OCI-LY7 (cell line): ENCODE data around the gene ARHGAP26. TPM values are rescaled to one million over a fixed set of nuclear protein-coding genes. Genes with fewer than 3 reads are reported as not detected.

Experiments used
- BruUV-seq: library from RNA; stranded (reverse); fragments of 400-500 nt; replicated peaks from 2 replicates; lab custom pipeline; 2021; lab: Mats Ljungman, UMichigan
- CTCF ChIA-PET: fragments of 300-600 bp; sonication (Branson Sonifier 250); formaldehyde crosslinking; loops from one replicate; lab custom pipeline; 2022; ENCODE audit warnings: antibody characterized with exemption; ENCODE audit not compliant: unreplicated experiment; lab: Charles Lee
- POLR2A ChIA-PET: fragments of 300-600 bp; sonication (Branson Sonifier 250); formaldehyde crosslinking; loops from one replicate; lab custom pipeline; 2022; ENCODE audit warnings: antibody characterized with exemption; lab: Charles Lee
- DNase-seq: peaks from one replicate; pipeline ENCODE4 v3.0.0-alpha.2; 2015; ENCODE audit warnings: low spot score
- H2AFZ ChIP-seq: fragments of 200-600 bp; sonication (generic), shearing (Covaris generic); 2 replicates; pipeline ENCODE4 v1.6.1; 2014; ENCODE audit warnings: mild to moderate bottlenecking, antibody characterized with exemption, low read length, moderate library complexity
- H3K27ac ChIP-seq: fragments of 200-600 bp; sonication (generic); 2 replicates; pipeline ENCODE4 v1.5.1; 2014; ENCODE audit warnings: mixed run types, low read depth, mild to moderate bottlenecking, moderate library complexity, low read length, inconsistent platforms; ENCODE audit not compliant: poor library complexity, severe bottlenecking
- H3K36me3 ChIP-seq: fragments of 200-600 bp; sonication (generic); 2 replicates; pipeline ENCODE4 v1.6.1; 2014; ENCODE audit warnings: mild to moderate bottlenecking, antibody characterized with exemption, low read length, moderate library complexity, mixed read lengths; ENCODE audit not compliant: insufficient read depth
- H3K4me1 ChIP-seq: fragments of 200-600 bp; sonication (generic); 2 replicates; pipeline ENCODE4 v1.5.1; 2014; ENCODE audit warnings: mild to moderate bottlenecking, low read length; ENCODE audit not compliant: insufficient read depth, poor library complexity, severe bottlenecking
- H3K4me2 ChIP-seq: fragments of 200-600 bp; sonication (generic); 2 replicates; pipeline ENCODE4 v1.6.1; 2014; ENCODE audit warnings: mild to moderate bottlenecking, low read length
- H3K4me3 ChIP-seq: fragments of 200-600 bp; sonication (generic); 2 replicates; pipeline ENCODE4 v1.5.1; 2014; ENCODE audit warnings: mild to moderate bottlenecking, low read depth, low read length; ENCODE audit not compliant: poor library complexity, severe bottlenecking
- H3K79me2 ChIP-seq: fragments of 200-600 bp; sonication (generic); 2 replicates; pipeline ENCODE4 v1.6.1; 2016; ENCODE audit warnings: low read depth, mild to moderate bottlenecking, low read length, moderate library complexity, mixed read lengths; ENCODE audit not compliant: insufficient read depth
- H3K9me2 ChIP-seq: fragments of 200-600 bp; sonication (generic); 2 replicates; pipeline ENCODE4 v1.6.1; 2016; ENCODE audit warnings: mild to moderate bottlenecking, low read length, mixed read lengths; ENCODE audit not compliant: insufficient read depth
- H3K9me3 ChIP-seq: fragments of 200-600 bp; sonication (generic); 2 replicates; pipeline ENCODE4 v1.6.1; 2014; ENCODE audit warnings: mild to moderate bottlenecking, mixed run types, low read length, mixed read lengths
- H4K20me1 ChIP-seq: fragments of 200-600 bp; sonication (generic); 2 replicates; pipeline ENCODE4 v1.6.1; 2014; ENCODE audit warnings: mild to moderate bottlenecking, antibody characterized with exemption, low read length, moderate library complexity, mixed read lengths; ENCODE audit not compliant: insufficient read depth
- CTCF ChIP-seq: fragments of 200-600 bp; sonication (generic); conservative IDR thresholded peaks from 2 replicates; pipeline ENCODE4 v1.5.1; 2014; ENCODE audit warnings: mild to moderate bottlenecking, antibody characterized with exemption, low read length, moderate library complexity, mixed read lengths
- EZH2phosphoT487 ChIP-seq: fragments of 200-600 bp; sonication (generic); IDR thresholded peaks from 2 replicates; pipeline ENCODE4 v1.6.1; 2018; ENCODE audit warnings: low read depth, borderline replicate concordance, mild to moderate bottlenecking, mixed run types, antibody characterized with exemption, low read length, moderate library complexity, mixed read lengths
- intact Hi-C: fragments of 100-400 bp; cut with micrococcal nuclease; formaldehyde crosslinking; loops from one replicate; pipeline ENCODE4 v1.10.0; 2022; ENCODE audit not compliant: unreplicated experiment
- total RNA-seq, 2 experiments: library from RNA; depleted of rRNA in 1 of 2; stranded (reverse); fragments of >200 nt in 1 of 2; shearing (Covaris generic) in 1 of 2; gene quantifications; 2 replicates each; pipeline ENCODE4 v1.2.3, GENCODE V29; 2014 to 2022

ARHGAP26 gene
- total RNA-seq, 2 experiments from 2014 or later, result 7.0 to 19.1 TPM

- no peak for TF ChIP-seq CTCF
- no peak for TF ChIP-seq EZH2phosphoT487
- no peaks in the 10 kb centered on the region for H3K79me2 ChIP-seq
- no peak overlapping the region for H3K27ac ChIP-seq
- no TSS peak for BruUV-seq
- H3K9me3 ChIP-seq, result no peaks in the 10 kb centered on the region
- H3K4me2 ChIP-seq, result no peak overlapping the region
- no peak for DNase-seq
- POLR2A ChIA-PET, result no interaction called here
- no peaks in the 10 kb centered on the region for H3K9me2 ChIP-seq
- CTCF ChIA-PET, result no interaction called here
- H4K20me1 ChIP-seq, result no peaks in the 10 kb centered on the region
- no peak overlapping the region for H2AFZ ChIP-seq
- no peak overlapping the region for H3K4me3 ChIP-seq
- H3K36me3 ChIP-seq, result no peaks in the 10 kb centered on the region
- H3K4me1 ChIP-seq, result no peaks in the 10 kb centered on the region
- intact Hi-C loops, result no loop called here
These were observed 63.6 kb downstream of the ARHGAP26 start for GRCh38 chr5:142833517-142834449.

- H3K9me2 ChIP-seq, result no peaks in the 10 kb centered on the region
- H3K27ac ChIP-seq, result no peak overlapping the region
- H3K4me3 ChIP-seq, result no peak overlapping the region
- intact Hi-C loops, result no loop called here
- ChIA-PET POLR2A (interaction anchor here (0.9 kb wide), 1 partner anchor 14 kb away, joined by 3 read pairs; no protein-coding TSS in a partner anchor), CTCF (no interaction called here)
- no peak overlapping the region for H3K4me2 ChIP-seq
- no TSS peak for BruUV-seq
- H3K79me2 ChIP-seq, result no peaks in the 10 kb centered on the region
- H3K9me3 ChIP-seq, result no peaks in the 10 kb centered on the region
- TF ChIP-seq CTCF (no peak), EZH2phosphoT487 (no peak)
- H3K36me3 ChIP-seq, result no peaks in the 10 kb centered on the region
- no peaks in the 10 kb centered on the region for H4K20me1 ChIP-seq
- H3K4me1 ChIP-seq, result no peaks in the 10 kb centered on the region
- DNase-seq, result no peak
- H2AFZ ChIP-seq, result no peak overlapping the region
These were observed 64.3 kb downstream of the ARHGAP26 start for GRCh38 chr5:142834504-142834903.

GRCh38 chr5:142835540-142835939 lies 65.4 kb downstream of the ARHGAP26 start:
- POLR2A ChIA-PET, result interaction anchor here (0.9 kb wide), 1 partner anchor 15 kb away, joined by 3 read pairs; no protein-coding TSS in a partner anchor
- H2AFZ ChIP-seq, result no peak overlapping the region
- no peak overlapping the region for H3K27ac ChIP-seq
- no peak for DNase-seq
- H3K4me1 ChIP-seq, result no peaks in the 10 kb centered on the region
- no peak overlapping the region for H3K4me3 ChIP-seq
- CTCF ChIA-PET, result no interaction called here
- BruUV-seq, result no TSS peak
- no peaks in the 10 kb centered on the region for H3K79me2 ChIP-seq
- H4K20me1 ChIP-seq, result no peaks in the 10 kb centered on the region
- no peak overlapping the region for H3K4me2 ChIP-seq
- intact Hi-C loops, result no loop called here
- TF ChIP-seq EZH2phosphoT487 (no peak), CTCF (no peak)
- H3K9me2 ChIP-seq, result no peaks in the 10 kb centered on the region
- H3K9me3 ChIP-seq, result no peaks in the 10 kb centered on the region
- no peaks in the 10 kb centered on the region for H3K36me3 ChIP-seq
